ENCODE results near the gene APBA2.
A peak's percentile ranks its signal among the peaks of the same experiment; 100 is the strongest.
"Not testable (repeated sequence)": the region's sequence is repeated elsewhere in the genome, so short reads cannot be mapped to it uniquely, and the experiment has no call there.

APBA2 gene

GRCh38 chr15:28885630-28886430 lies at the start of gene APBA2:
Gene APBA2 (plus strand): TSS chr15:28885974. CDS start chr15:29053885, 167,911 bp downstream.
- peak; percentile 37 for DNase-seq (ENCODE audit: low spot score)

- DNase-seq (ENCODE audit: low spot score) = not testable (repeated sequence)
These were observed 45.5 kb upstream of the APBA2 start for GRCh38 chr15:28840285-28840684.

GRCh38 chr15:28842210-28842609 lies 43.6 kb upstream of the APBA2 start:
- not testable (repeated sequence) for DNase-seq (ENCODE audit: low spot score)

- DNase-seq (ENCODE audit: low spot score) = not testable (repeated sequence)
These were observed 42.3 kb upstream of the APBA2 start for GRCh38 chr15:28843520-28843919.

- not testable (repeated sequence) for DNase-seq (ENCODE audit: low spot score)
These were observed 41.6 kb upstream of the APBA2 start for GRCh38 chr15:28844147-28844546.

- DNase-seq (ENCODE audit: low spot score) = not testable (repeated sequence)
These were observed 38.5 kb upstream of the APBA2 start for GRCh38 chr15:28847247-28847646.

- not testable (repeated sequence) for DNase-seq (ENCODE audit: low spot score)
These were observed 37.8 kb upstream of the APBA2 start for GRCh38 chr15:28847959-28848358.

- not testable (repeated sequence) for DNase-seq (ENCODE audit: low spot score)
These were observed 37.3 kb upstream of the APBA2 start, which contains the start of gene GOLGA6L7 for GRCh38 chr15:28848521-28848920. Gene GOLGA6L7 (minus strand): TSS chr15:28848644. CDS start chr15:28848549, 95 bp downstream.

- DNase-seq (ENCODE audit: low spot score) = not testable (repeated sequence)
These were observed 36.5 kb upstream of the APBA2 start for GRCh38 chr15:28849271-28849670.

- not testable (repeated sequence) for DNase-seq (ENCODE audit: low spot score)
These were observed 36.0 kb upstream of the APBA2 start for GRCh38 chr15:28849766-28850165.

- not testable (repeated sequence) for DNase-seq (ENCODE audit: low spot score)
These were observed 32.1 kb upstream of the APBA2 start for GRCh38 chr15:28853654-28854053.

GRCh38 chr15:28854578-28854977 lies 31.2 kb upstream of the APBA2 start:
- DNase-seq (ENCODE audit: low spot score) = not testable (repeated sequence)

GRCh38 chr15:28861031-28861534 lies 24.7 kb upstream of the APBA2 start:
- DNase-seq (ENCODE audit: low spot score) = no peak

GRCh38 chr15:28861589-28862293 lies 24.0 kb upstream of the APBA2 start:
- DNase-seq (ENCODE audit: low spot score) = not testable (repeated sequence)

GRCh38 chr15:28868744-28869345 lies 16.9 kb upstream of the APBA2 start:
- DNase-seq (ENCODE audit: low spot score) = no peak

- no peak for DNase-seq (ENCODE audit: low spot score)
These were observed 14.6 kb upstream of the APBA2 start for GRCh38 chr15:28871168-28871567.

- no peak for DNase-seq (ENCODE audit: low spot score)
These were observed 12.8 kb upstream of the APBA2 start for GRCh38 chr15:28873006-28873405.

GRCh38 chr15:28873585-28874190 lies 12.1 kb upstream of the APBA2 start:
- no peak for DNase-seq (ENCODE audit: low spot score)

- DNase-seq (ENCODE audit: low spot score) = no peak
These were observed 10.2 kb upstream of the APBA2 start for GRCh38 chr15:28875461-28876000.

GRCh38 chr15:28876131-28876844 lies 9.5 kb upstream of the APBA2 start:
- DNase-seq (ENCODE audit: low spot score) = no peak

GRCh38 chr15:28876845-28877185 lies 9.0 kb upstream of the APBA2 start:
- no peak for DNase-seq (ENCODE audit: low spot score)

All from HuH-7.5 (cell line).